OCI-LY3 (cell line): ENCODE results near the gene LARP1.

ENCODE experiments used
- CTCF ChIP-seq: fragments of 200-600, 300-600 bp; sonication (generic); IDR thresholded peaks from 2 replicates; pipeline ENCODE4 v1.5.1; 2014; ENCODE audit warnings: antibody characterized with exemption, low read length, low read depth
- EZH2phosphoT487 ChIP-seq: fragments of 200-600 bp; shearing (Covaris generic); IDR thresholded peaks from 2 replicates; pipeline ENCODE4 v1.6.1; 2018; ENCODE audit warnings: antibody characterized with exemption, mixed run types, low read depth

GRCh38 chr5:154801083-154801482 lies 45.9 kb downstream of the LARP1 start:
- no peak for TF ChIP-seq CTCF
- TF ChIP-seq EZH2phosphoT487 = no peak
